Measurements from ENCODE around the gene MED13L. TPM values are rescaled to one million over a fixed set of nuclear protein-coding genes. Genes with fewer than 3 reads are reported as not detected.

Gene MED13L
- total and polyA plus RNA-seq, 2 donors (not counting 1 experiment from before 2014, with no cell fraction given) = 56.5 to 97.3 TPM

DNA sequence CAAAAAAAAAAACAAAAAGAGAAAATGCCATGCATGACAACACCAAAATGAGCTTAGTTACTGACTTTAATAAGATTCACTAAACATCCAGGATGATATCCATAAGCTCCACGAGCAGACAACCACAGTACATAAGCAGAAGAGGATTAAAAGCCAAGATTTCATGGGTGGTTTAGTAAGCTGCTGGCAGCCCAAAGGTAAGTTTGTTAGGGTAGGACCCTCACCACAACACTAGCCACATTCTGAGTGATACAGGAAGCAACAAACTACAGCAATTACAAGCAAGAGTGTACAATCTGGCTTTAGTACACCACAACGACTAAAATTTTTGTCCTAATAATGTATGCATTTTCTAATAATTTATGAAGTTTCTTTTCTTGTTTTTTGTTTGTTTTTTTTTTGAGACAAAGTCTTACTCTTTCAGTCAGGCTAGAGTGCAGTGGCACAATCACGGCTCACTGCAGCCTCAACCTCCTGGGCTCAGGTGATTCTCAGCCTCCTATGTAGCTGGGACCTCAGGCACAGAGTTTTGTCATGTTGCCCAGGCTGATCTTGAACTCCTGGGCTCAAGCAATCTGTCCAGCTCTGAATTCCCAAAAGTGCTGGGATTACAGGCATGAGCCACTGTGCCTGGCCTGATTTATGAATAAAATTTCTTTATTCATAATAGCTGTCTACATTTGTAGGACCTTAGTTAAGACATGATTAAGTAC is 221.4 kb downstream of the MED13L start:
- Histone ChIP-seq H3K27ac (ENCODE audit: insufficient read depth, low read length) (no peak overlapping the region), H3K36me3 (ENCODE audit: control insufficient read depth, insufficient read depth, low read length) (no peaks in the 10 kb centered on the region), H3K4me1 (ENCODE audit: control insufficient read depth, extremely low read depth, insufficient read depth, low read length) (peaks cover 6% of the 10 kb centered on the region), H3K9ac (ENCODE audit: insufficient read depth, low read length) (no peak overlapping the region), H3K79me2 (ENCODE audit: control insufficient read depth, insufficient read depth, low read length) (peaks cover 51% of the 10 kb centered on the region), H4K20me1 (ENCODE audit: control insufficient read depth, extremely low read depth, insufficient read depth, low read length) (no peaks in the 10 kb centered on the region), H3K9me3 (ENCODE audit: control insufficient read depth, insufficient read depth, low read depth, low read length) (no peaks in the 10 kb centered on the region), H2AFZ (ENCODE audit: low read length) (no peak overlapping the region), H3K4me3 (replicated peaks in 1 of 4; ENCODE audit: control extremely low read depth in 1 of 4, insufficient read depth in 1 of 4, low read depth in 3 of 4, low read length in 4 of 4) (no peak overlapping the region), H3K27me3 (ENCODE audit: control insufficient read depth, insufficient read depth, low read length) (no peaks in the 10 kb centered on the region), H3K4me2 (ENCODE audit: extremely low read depth, insufficient read depth, low read length) (no peak overlapping the region)
- no peak for DNase-seq (ENCODE audit: low read depth in 2 of 2)
- no peak for TF ChIP-seq EZH2 (IDR thresholded peaks at IDR 0.05; ENCODE audit: low read length, missing control alignments)
- TF ChIP-seq, protein P1, sequence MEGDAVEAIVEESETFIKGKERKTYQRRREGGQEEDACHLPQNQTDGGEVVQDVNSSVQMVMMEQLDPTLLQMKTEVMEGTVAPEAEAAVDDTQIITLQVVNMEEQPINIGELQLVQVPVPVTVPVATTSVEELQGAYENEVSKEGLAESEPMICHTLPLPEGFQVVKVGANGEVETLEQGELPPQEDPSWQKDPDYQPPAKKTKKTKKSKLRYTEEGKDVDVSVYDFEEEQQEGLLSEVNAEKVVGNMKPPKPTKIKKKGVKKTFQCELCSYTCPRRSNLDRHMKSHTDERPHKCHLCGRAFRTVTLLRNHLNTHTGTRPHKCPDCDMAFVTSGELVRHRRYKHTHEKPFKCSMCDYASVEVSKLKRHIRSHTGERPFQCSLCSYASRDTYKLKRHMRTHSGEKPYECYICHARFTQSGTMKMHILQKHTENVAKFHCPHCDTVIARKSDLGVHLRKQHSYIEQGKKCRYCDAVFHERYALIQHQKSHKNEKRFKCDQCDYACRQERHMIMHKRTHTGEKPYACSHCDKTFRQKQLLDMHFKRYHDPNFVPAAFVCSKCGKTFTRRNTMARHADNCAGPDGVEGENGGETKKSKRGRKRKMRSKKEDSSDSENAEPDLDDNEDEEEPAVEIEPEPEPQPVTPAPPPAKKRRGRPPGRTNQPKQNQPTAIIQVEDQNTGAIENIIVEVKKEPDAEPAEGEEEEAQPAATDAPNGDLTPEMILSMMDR (conservative IDR thresholded peaks at IDR 0.05 in 1 of 2, IDR thresholded peaks at IDR 0.05 in 1 of 2; ENCODE audit: low read depth in 1 of 2, low read length in 2 of 2) = no peak

DNA sequence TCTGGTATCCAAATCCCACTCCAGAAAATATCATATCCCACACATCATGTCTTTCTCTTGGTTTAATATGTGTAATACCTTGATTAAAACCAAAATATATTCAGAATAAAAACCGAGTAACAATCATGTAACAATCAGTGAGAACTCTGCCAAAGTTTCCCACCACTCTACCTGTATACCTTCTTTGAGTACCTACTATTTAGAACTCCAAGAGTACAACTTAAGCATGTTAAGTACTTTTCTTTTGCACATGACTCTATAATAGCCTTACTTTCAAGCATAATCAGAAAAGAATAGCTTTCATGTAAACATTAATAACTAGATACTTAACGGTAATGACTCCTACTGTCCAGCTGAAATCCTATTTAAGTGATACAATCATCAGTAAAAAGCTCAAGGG is 223.2 kb downstream of the MED13L start:
- H3K4me1 ChIP-seq (ENCODE audit: control insufficient read depth, extremely low read depth, insufficient read depth, low read length) = peaks cover 6% of the 10 kb centered on the region
- no peak overlapping the region for H3K4me2 ChIP-seq (ENCODE audit: extremely low read depth, insufficient read depth, low read length)
- H3K79me2 ChIP-seq (ENCODE audit: control insufficient read depth, insufficient read depth, low read length) = peaks cover 47% of the 10 kb centered on the region
- H3K9me3 ChIP-seq (ENCODE audit: control insufficient read depth, insufficient read depth, low read depth, low read length) = no peaks in the 10 kb centered on the region
- no peak for DNase-seq (ENCODE audit: low read depth in 2 of 2)
- TF ChIP-seq, protein P1 (conservative IDR thresholded peaks at IDR 0.05 in 1 of 2, IDR thresholded peaks at IDR 0.05 in 1 of 2; ENCODE audit: low read depth in 1 of 2, low read length in 2 of 2) = no peak
- no peak for TF ChIP-seq EZH2 (IDR thresholded peaks at IDR 0.05; ENCODE audit: low read length, missing control alignments)
- no peak overlapping the region for H3K4me3 ChIP-seq (replicated peaks in 1 of 4; ENCODE audit: control extremely low read depth in 1 of 4, insufficient read depth in 1 of 4, low read depth in 3 of 4, low read length in 4 of 4)
- H3K36me3 ChIP-seq (ENCODE audit: control insufficient read depth, insufficient read depth, low read length) = no peaks in the 10 kb centered on the region
- no peak overlapping the region for H2AFZ ChIP-seq (ENCODE audit: low read length)
- H3K9ac ChIP-seq (ENCODE audit: insufficient read depth, low read length) = no peak overlapping the region
- H3K27me3 ChIP-seq (ENCODE audit: control insufficient read depth, insufficient read depth, low read length) = no peaks in the 10 kb centered on the region
- no peak overlapping the region for H3K27ac ChIP-seq (ENCODE audit: insufficient read depth, low read length)
- H4K20me1 ChIP-seq (ENCODE audit: control insufficient read depth, extremely low read depth, insufficient read depth, low read length) = no peaks in the 10 kb centered on the region

DNA sequence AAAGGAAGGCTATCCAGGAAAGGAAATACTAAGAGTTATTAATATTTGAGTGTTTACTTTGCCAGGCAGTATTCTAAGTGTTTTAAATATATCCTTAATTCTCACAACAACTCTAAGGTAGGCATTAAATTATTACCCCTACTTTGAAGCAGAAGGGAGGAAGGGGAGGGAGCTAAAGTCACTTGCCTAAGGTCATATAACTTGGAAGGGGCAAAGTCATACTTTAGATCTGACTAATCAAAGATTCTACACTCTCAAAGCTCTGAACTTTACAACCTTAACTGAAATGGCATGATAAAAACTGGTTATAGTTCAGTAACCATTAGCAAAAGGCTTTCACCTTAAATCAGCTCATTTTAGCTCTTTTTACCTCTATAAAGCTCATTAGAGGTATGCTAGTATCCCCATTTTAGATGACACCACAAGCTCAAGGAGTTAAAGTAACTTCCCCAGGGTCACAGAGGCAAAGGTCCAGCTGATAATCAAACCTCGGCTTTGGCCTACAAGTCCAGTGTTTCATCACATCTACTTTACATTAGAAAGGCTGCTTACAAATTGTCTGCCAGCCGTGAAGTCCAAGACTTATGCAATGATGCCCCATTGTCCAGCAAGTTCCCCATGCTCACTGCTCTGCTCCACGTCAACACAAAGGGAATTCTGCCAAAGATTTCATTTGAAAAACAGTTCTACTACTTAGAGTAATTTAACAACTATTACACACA is 223.9 kb downstream of the MED13L start:
- H3K27ac ChIP-seq (ENCODE audit: insufficient read depth, low read length) = no peak overlapping the region
- H3K4me2 ChIP-seq (ENCODE audit: extremely low read depth, insufficient read depth, low read length) = peak overlapping the region; percentile 21
- peak; percentile 82 to 95 for DNase-seq (ENCODE audit: low read depth in 2 of 2)
- H3K27me3 ChIP-seq (ENCODE audit: control insufficient read depth, insufficient read depth, low read length) = no peaks in the 10 kb centered on the region
- no peaks in the 10 kb centered on the region for H3K9me3 ChIP-seq (ENCODE audit: control insufficient read depth, insufficient read depth, low read depth, low read length)
- H3K4me1 ChIP-seq (ENCODE audit: control insufficient read depth, extremely low read depth, insufficient read depth, low read length) = peaks cover 9% of the 10 kb centered on the region
- no peak for TF ChIP-seq EZH2 (IDR thresholded peaks at IDR 0.05; ENCODE audit: low read length, missing control alignments)
- TF ChIP-seq, protein P1 (conservative IDR thresholded peaks at IDR 0.05 in 1 of 2, IDR thresholded peaks at IDR 0.05 in 1 of 2; ENCODE audit: low read depth in 1 of 2, low read length in 2 of 2) = no peak
- no peak overlapping the region for H3K4me3 ChIP-seq (replicated peaks in 1 of 4; ENCODE audit: control extremely low read depth in 1 of 4, insufficient read depth in 1 of 4, low read depth in 3 of 4, low read length in 4 of 4)
- no peak overlapping the region for H3K9ac ChIP-seq (ENCODE audit: insufficient read depth, low read length)
- no peaks in the 10 kb centered on the region for H3K36me3 ChIP-seq (ENCODE audit: control insufficient read depth, insufficient read depth, low read length)
- H4K20me1 ChIP-seq (ENCODE audit: control insufficient read depth, extremely low read depth, insufficient read depth, low read length) = no peaks in the 10 kb centered on the region
- no peak overlapping the region for H2AFZ ChIP-seq (ENCODE audit: low read length)
- H3K79me2 ChIP-seq (ENCODE audit: control insufficient read depth, insufficient read depth, low read length) = peaks cover 48% of the 10 kb centered on the region
